ENCODE data around the gene CST4.
A peak's percentile ranks its signal among the peaks of the same experiment; 100 is the strongest.
"Not testable (repeated sequence)": the region's sequence is repeated elsewhere in the genome, so short reads cannot be mapped to it uniquely, and the experiment has no call there.

CST4 gene

GRCh38 chr20:23688684-23689398 lies at the start of gene CST4:
Gene CST4 (minus strand): TSS chr20:23689038. CDS start chr20:23688969, 69 bp downstream.
- H3K4me3 ChIP-seq (replicated peaks; ENCODE audit: low read depth, low read length); DNase-seq (ENCODE audit: extremely low read depth, low read depth): not testable (repeated sequence)

DNA sequence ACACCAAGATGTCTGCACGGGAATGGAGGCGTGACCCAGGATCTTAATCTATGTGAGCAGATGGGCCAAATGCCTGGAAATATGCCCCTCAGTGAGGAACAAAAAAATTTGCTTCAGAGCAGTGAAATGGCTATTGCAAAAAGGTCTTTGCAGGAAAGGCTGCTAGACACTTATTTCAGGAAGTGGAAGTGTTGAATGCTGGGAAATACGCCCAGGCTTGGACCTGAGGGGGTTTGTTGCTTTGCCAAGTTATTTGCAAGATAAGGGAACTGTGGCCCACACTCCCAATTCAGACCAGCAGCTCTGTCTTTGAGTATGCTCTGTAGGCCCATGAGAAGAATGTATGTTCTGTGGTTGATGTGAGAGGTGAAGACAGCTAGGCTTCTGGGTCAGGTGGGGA lies 46.6 kb upstream of the CST4 start:
- not testable (repeated sequence) for DNase-seq (ENCODE audit: extremely low read depth, low read depth); H3K4me3 ChIP-seq (replicated peaks; ENCODE audit: low read depth, low read length)

GRCh38 chr20:23734949-23735348 lies 46.1 kb upstream of the CST4 start:
- DNase-seq (ENCODE audit: extremely low read depth, low read depth); H3K4me3 ChIP-seq (replicated peaks; ENCODE audit: low read depth, low read length): not testable (repeated sequence)

DNA sequence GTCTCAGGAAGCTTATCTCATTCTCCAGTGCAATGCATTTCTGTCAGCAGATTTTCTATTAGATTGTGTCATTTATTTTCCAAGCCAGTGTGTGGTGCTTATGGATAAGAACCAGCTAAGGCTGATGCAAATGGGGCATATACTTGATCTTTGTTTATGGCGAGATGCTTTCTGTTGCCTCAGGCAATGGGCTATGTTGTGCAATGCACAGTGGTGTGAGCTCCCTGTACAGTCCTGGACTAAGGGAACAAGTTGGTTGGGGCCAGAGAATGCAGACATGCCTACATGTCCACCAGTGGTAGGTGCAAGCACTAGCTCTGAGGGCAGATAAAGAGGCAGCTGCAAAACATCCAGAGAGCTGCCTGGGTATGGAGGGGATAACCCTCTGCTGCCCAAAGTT lies 45.6 kb upstream of the CST4 start:
- DNase-seq (ENCODE audit: extremely low read depth, low read depth); H3K4me3 ChIP-seq (replicated peaks; ENCODE audit: low read depth, low read length): not testable (repeated sequence)

GRCh38 chr20:23727016-23727415 lies 38.2 kb upstream of the CST4 start:
- no peak for DNase-seq (ENCODE audit: extremely low read depth, low read depth)
- TF ChIP-seq, protein P1, sequence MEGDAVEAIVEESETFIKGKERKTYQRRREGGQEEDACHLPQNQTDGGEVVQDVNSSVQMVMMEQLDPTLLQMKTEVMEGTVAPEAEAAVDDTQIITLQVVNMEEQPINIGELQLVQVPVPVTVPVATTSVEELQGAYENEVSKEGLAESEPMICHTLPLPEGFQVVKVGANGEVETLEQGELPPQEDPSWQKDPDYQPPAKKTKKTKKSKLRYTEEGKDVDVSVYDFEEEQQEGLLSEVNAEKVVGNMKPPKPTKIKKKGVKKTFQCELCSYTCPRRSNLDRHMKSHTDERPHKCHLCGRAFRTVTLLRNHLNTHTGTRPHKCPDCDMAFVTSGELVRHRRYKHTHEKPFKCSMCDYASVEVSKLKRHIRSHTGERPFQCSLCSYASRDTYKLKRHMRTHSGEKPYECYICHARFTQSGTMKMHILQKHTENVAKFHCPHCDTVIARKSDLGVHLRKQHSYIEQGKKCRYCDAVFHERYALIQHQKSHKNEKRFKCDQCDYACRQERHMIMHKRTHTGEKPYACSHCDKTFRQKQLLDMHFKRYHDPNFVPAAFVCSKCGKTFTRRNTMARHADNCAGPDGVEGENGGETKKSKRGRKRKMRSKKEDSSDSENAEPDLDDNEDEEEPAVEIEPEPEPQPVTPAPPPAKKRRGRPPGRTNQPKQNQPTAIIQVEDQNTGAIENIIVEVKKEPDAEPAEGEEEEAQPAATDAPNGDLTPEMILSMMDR (IDR thresholded peaks at IDR 0.05; ENCODE audit: low read depth, low read length, missing control alignments): no peak
- no peak overlapping the region for H3K4me3 ChIP-seq (replicated peaks; ENCODE audit: low read depth, low read length)

GRCh38 chr20:23725102-23725501 lies 36.3 kb upstream of the CST4 start:
- H3K4me3 ChIP-seq (replicated peaks; ENCODE audit: low read depth, low read length): no peak overlapping the region
- TF ChIP-seq, protein P1 (IDR thresholded peaks at IDR 0.05; ENCODE audit: low read depth, low read length, missing control alignments): no peak
- DNase-seq (ENCODE audit: extremely low read depth, low read depth): no peak

DNA sequence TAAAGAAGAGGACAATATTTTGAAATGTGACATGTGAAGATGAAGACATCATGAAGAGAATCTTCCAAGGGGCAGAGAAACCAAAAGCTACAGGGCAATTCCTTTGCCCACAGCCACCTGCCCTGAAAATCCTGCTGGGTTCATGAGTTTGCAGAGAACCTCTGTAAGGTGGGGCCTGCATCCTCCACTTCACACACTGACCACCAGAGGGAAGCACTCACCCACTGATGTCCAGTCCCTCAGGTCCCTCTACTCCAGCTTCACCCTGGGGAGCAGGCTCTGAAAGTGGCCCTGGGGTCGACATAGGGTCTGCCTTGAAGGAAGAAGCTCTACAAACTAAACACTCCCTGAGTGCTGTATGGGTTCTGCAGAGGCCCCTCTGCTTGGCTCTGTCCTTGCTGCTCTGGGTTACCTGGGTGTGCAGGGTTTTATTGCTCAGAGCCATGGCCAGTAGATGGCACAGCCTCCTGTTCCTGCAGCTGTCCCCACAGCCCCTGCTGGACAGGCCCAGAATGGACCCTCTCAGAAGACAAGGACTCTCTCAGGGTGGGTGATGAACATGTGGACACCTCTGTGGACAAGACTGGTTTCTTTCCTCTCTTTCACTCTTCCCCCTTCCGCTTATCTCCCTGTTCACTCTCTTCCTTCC lies 34.9 kb upstream of the CST4 start:
- TF ChIP-seq, protein P1 (IDR thresholded peaks at IDR 0.05; ENCODE audit: low read depth, low read length, missing control alignments): peak; percentile 60
- not testable (repeated sequence) for H3K4me3 ChIP-seq (replicated peaks; ENCODE audit: low read depth, low read length)
- DNase-seq (ENCODE audit: extremely low read depth, low read depth): peak; percentile 5

DNA sequence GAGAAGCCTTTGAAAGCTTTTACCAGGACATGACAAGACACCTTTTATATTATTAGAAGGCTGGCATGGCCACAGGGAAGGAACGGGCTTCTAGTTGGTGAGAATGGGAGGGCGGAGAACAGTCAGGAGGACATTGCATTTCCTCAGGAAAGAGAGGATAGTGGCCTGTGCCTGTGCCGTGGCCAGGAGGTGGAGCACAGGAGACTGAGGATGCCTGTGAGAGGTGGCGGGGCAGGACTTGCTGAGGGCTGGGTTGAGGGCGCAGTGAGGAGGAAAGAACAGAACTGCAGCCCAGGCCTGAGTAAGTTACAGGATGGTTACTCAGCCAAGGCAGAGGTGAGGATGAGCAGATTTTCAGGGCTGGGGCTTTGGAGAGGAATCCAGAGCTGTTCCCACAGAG lies 34.0 kb upstream of the CST4 start:
- not testable (repeated sequence) for DNase-seq (ENCODE audit: extremely low read depth, low read depth); H3K4me3 ChIP-seq (replicated peaks; ENCODE audit: low read depth, low read length)

DNA sequence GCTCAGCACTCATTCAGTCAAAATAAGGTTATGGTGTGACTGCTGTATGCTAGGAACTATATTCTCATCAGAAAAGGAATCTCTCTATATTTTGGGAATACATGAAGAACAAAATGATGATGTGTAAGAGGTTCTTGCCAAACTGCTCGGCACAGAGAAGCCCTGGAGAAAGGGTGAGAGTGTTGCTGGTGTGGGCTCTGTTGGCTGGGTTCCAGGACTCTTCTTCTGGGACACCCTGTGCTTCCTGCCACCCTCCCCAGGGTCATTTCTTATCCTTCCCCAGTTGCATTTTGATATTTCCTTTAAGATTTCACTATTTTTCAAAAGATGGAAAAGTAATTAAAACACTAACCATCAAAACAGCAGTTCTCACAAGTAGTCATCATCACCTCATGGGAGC lies 33.1 kb upstream of the CST4 start:
- DNase-seq (ENCODE audit: extremely low read depth, low read depth): no peak
- TF ChIP-seq, protein P1 (IDR thresholded peaks at IDR 0.05; ENCODE audit: low read depth, low read length, missing control alignments): no peak
- H3K4me3 ChIP-seq (replicated peaks; ENCODE audit: low read depth, low read length): no peak overlapping the region

GRCh38 chr20:23719351-23719750 lies 30.5 kb upstream of the CST4 start:
- H3K4me3 ChIP-seq (replicated peaks; ENCODE audit: low read depth, low read length); DNase-seq (ENCODE audit: extremely low read depth, low read depth): not testable (repeated sequence)

GRCh38 chr20:23711778-23712177 lies 22.9 kb upstream of the CST4 start:
- not testable (repeated sequence) for H3K4me3 ChIP-seq (replicated peaks; ENCODE audit: low read depth, low read length); DNase-seq (ENCODE audit: extremely low read depth, low read depth)

Data from HFF-Myc (cell line).